Activated gamma-delta T cell treated with Interleukin-2 at 50 U/mL for 16 hours (primary cell): Measurements from ENCODE around the gene GPR61.

ENCODE experiments used
- DNase-seq: peaks from one replicate; pipeline ENCODE4 v3.0.0-alpha.2; 2020

Gene GPR61

DNA sequence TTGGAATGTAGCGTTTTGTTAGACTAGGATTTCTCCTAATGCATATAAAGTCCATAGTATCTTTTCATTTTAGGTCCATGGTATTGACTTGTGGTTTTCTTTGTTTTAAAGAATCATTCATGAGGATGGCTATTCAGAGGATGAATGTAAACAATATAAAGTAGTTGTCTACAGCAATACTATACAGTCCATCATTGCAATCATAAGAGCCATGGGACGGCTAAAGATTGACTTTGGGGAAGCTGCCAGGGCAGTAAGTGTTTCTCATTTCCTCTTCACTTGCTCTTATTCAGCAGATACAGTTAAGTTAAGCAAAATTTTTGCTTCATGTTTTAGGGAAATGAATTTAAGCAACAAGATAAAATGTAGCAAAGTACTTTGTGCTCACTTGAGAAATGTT lies 34.1 kb downstream of the GPR61 start:
- no peak for DNase-seq

DNA sequence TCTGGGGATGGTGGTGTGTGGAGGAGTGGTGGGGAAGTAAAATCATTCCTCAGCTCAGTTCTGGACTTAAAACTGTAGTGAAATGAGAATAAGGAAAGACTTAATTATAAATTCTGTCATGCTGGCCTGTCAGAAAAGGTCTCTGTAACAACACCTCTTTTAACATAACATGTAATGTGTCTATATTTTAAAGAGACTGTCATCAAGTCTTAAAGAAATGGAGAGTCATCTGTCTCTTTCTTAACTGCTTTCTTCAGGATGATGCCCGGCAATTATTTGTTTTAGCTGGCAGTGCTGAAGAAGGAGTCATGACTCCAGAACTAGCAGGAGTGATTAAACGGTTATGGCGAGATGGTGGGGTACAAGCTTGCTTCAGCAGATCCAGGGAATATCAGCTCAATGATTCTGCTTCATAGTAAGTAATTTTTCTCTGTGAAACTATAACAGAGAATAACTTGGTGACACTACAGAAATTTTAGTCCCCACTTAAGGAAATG lies 39.3 kb downstream of the GPR61 start:
- DNase-seq: no peak

DNA sequence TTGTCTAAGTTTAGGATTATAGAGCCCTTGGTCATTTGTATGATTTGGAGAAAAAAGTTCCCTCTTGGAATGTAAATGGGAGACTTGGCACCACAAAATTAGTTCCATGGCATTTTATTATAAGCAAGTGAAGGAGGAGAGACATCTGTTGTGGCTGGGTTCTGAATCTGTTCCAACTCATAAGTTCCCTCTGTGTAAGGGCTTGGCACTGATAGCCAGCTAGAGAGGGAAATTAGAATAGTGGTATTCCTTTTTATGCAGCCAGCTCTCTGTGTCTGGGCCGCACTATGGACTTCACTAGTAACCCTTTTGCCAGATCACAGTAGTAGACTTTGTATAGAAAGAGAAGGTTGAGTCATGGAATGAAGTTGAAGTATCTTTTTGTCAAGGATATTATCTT lies 39.8 kb downstream of the GPR61 start:
- no peak for DNase-seq

- no peak for DNase-seq
Measured at GRCh38 chr1:109582021-109582420, 42.3 kb downstream of the GPR61 start.

DNA sequence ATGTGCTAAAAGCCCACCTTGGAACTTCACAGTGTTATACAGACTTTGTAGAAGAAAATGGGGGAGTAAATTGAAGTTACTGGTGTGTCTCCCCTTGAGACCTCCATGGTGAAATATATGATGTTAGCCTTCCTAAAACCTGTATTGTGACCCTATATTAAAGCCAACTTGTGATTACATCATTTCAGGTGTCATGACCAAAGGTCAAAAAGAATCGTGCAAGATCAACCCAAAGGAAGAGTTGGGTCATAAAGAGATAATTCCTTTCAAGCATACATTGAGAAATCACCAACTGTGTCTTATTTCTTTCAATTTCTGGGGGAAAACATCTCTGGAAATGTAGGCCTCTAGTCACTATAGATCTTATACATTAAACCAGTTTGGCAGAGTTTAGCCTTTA lies 45.1 kb downstream of the GPR61 start:
- DNase-seq: no peak

- DNase-seq: no peak
Measured at GRCh38 chr1:109586055-109586454, 46.4 kb downstream of the GPR61 start.

- DNase-seq: no peak
Measured at GRCh38 chr1:109589177-109589576, 49.5 kb downstream of the GPR61 start.

- no peak for DNase-seq
Measured at GRCh38 chr1:109589679-109590078, 50.0 kb downstream of the GPR61 start.

DNA sequence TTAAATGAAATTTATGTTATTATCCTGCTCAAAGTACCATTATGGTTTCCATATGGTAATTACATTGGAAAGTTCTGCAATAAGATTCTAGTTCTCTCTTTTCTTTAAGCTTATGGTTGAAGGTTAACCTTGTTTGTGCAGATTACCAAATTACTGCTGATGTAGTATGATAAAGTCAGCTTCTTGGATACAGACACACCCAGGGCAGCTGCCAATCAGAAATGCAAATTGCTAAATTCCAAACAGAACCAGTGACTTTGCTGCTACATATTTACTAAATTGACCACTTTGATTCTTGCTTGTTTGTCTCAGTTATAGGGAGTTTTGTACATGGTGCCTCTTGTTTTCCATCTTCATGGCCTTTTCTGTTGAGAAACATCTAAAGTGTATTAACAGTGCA lies 53.2 kb downstream of the GPR61 start:
- DNase-seq: no peak

DNA sequence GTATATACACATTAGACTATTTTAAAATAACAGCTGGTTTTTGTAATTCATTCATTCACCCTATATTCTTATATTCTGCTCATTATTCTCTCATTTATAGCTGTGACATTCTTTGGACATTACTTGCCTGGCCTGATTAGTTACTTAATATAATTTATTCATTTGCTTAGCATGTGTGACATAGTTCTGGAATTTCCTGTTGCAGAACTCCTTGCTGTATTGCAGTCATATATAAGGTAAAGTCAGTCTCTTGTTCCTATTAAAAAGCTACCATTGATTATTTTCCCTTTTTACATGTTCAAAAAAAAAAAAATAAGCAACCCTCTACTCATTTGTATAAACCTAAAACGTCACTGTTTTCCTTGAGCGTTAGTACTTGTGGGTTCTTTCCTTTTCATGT lies 55.9 kb downstream of the GPR61 start:
- no peak for DNase-seq
